ENCODE results near the gene CFHR2.
"Not testable (repeated sequence)": the region's sequence is repeated elsewhere in the genome, so short reads cannot be mapped to it uniquely, and the experiment has no call there.

CFHR2 gene

DNA sequence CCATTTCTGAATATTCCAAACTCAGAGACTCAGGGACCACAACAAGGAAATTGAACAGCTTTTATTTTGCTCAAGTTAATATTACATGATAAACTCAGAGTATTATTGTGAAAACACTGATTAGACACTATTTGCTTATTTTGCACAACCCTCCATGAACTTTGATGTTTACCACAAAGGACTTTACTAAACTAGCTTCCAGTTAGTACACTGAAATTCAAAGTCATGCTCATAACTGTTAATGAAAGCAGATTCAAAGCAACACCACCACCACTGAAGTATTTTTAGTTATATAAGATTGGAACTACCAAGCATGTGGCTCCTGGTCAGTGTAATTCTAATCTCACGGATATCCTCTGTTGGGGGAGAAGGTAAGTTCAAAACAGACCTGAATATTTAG is at the start of gene CFHR2:
Gene CFHR2, plus strand, starts transcription at position 171 of the 400 bp plus-strand sequence. Its CDS starts 143 bp downstream, at position 314.
- not testable (repeated sequence) for DNase-seq (ENCODE audit: low read depth in 2 of 2)

DNA sequence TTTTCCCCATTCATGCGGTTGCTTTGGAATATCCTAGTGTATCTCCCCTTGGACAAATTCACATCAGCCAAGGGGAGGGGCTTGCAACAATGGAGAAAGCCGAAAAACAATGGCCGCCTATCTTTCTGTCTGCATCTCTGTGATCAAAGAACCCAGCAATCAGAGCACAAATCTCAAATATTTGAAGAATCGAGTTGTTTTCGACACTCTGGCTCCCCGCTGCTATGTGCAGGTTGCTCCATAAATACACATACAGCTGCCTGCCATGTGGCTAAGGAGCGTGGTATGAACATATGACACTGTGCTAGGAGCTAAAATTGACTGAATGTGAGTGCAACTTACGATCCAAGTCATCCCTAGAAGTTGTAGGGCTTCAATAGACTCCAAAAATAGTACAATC is 47.2 kb upstream of the CFHR2 start:
- DNase-seq (ENCODE audit: low read depth in 2 of 2) = no peak

DNA sequence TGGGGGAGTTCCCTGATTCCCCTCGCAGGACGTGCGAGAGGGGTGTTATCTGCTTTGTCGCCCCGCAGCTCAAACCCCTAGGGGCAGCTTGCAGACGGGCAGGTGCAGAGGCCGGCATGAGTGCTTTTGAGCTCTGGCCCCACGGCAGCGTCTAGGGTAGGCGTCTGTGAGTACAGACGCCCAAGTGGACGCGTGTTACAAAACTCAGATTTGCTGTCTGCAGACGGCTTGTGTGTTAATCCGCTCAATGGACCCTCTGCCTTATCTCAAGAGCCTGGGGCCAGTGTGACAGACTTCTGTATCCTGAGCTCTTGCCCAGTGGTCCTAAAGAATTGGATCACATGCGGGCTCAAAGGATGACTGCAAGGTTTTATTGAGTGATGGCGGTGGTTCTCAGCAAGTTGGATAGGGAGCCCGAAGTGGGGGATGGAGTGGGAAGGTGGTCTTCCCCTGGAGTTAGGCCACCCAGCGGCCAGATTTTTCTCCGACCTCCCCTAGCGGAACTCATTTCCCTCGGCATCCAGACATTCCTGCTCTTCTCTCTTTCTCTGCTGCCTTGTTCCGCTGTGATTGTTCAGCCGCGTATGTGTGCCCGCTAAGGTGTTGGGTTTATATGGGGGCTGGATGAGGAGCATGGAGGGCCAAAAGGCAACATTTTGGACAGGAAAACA is 46.2 kb upstream of the CFHR2 start:
- no peak for DNase-seq (ENCODE audit: low read depth in 2 of 2)

DNA sequence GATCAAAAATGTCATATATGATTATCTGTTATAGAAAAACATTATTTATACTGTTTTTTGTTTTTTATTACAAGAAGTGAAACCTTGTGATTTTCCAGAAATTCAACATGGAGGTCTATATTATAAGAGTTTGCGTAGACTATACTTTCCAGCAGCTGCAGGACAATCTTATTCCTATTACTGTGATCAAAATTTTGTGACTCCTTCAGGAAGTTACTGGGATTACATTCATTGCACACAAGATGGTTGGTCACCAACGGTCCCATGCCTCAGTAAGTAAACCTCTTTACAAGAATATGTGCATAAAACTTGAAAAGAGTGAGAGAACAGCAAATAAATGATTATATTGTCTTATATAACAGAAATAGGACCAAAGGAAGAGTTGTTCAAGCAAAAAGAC is 41.2 kb upstream of the CFHR2 start:
- DNase-seq (ENCODE audit: low read depth in 2 of 2) = no peak

DNA sequence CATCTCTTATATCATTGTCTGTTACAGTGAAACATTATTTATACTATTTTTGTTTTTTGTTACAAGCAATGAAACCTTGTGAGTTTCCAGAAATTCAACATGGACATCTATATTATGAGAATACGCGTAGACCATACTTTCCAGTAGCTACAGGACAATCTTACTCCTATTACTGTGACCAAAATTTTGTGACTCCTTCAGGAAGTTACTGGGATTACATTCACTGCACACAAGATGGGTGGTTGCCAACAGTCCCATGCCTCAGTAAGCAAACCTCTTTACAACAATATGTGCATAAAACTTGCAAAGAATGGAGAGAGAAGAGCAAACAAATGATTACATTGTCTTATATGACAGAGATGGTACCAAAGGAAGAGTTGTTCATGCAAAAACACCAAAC is 33.3 kb upstream of the CFHR2 start:
- DNase-seq (ENCODE audit: low read depth in 2 of 2) = no peak

DNA sequence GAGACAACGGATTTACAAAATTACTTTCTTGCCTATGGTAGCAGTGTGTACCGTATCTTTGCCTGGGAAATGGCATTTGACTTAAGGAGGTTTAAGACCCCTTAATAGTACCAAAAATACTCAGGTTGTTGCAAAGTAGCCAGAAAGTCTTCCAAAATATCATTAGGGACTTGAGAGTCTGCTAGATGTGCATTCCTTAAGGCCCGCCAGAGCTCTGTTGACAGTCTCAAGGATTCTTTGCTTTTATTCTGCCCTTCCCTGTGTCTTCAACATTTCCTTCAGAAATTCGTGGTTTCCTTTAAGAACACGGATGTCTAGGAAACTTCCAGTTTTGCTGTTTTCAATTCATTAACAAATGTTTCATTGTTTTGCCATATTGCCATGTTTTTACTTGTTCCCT is 31.3 kb upstream of the CFHR2 start:
- not testable (repeated sequence) for DNase-seq (ENCODE audit: low read depth in 2 of 2)

DNA sequence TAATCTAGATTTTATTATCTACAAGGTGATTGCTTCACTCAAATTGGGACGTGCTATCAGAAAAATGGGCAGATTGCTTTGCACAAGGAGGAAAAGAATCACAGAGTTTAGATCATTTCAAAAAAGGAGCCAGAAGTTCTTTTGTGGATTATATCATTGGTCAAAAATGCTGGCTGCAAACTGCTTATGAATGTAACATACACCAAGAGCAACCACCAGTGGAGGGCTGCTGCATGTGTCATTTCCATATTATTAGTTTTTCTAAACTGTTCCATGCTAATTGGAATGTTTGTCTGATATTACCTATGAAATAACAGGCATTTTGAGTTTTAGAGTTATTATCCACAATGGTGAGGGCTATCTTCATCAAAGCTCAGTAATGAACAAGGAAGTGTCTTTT is 16.7 kb upstream of the CFHR2 start:
- DNase-seq (ENCODE audit: low read depth in 2 of 2) = not testable (repeated sequence)

DNA sequence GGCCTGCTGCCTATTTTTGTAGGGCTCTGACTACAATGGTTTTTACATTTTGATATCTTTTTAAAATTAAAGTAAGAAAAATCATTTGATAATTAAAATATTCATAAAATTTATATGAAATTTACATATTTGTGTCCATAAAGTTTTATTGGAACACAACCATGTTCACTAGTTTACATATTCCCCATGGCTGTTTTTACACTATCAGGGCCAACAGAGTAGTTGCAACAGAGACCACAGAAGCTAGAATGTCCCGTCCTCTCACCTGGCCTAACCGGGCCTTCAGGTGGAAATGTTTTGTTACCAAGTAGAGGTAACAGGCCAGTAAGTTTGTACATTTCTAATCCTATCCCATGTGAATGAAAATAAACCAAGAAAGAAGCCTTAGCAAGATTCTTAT is 10.7 kb upstream of the CFHR2 start:
- DNase-seq (ENCODE audit: low read depth in 2 of 2) = not testable (repeated sequence)

DNA sequence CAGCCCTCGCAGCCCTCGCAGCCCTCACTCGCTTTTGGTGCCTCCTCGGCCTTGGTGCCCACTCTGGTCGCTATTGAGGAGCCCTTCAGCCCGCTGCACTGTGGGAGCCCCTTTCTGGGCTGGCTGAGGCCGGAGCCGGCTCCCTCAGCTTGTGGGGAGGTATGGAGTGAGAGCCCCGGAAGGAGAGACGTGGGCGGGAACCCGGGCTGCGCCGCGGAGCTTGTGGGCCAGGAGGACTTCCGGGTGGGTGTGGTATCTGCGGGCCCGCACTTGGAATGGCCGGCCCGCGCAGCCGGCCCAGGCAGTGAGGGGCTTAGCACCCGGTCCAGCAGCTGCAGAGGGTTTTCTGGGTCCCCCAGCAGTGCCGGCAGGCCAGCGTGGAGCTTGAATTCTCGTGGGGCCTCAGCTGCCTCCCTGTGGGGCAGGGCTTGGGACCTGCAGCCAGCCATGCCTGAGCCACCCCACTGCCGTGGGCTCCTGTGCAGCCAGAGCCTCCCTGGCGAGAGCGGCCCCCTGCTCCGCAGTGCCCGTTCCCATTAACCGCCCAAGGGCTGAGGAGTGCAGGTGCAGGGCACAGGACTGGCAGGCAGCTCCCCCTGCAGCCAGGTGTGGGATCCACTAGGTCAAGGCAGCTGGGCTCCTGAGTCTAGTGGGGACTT is 9.9 kb upstream of the CFHR2 start:
- no peak for DNase-seq (ENCODE audit: low read depth in 2 of 2)

DNA sequence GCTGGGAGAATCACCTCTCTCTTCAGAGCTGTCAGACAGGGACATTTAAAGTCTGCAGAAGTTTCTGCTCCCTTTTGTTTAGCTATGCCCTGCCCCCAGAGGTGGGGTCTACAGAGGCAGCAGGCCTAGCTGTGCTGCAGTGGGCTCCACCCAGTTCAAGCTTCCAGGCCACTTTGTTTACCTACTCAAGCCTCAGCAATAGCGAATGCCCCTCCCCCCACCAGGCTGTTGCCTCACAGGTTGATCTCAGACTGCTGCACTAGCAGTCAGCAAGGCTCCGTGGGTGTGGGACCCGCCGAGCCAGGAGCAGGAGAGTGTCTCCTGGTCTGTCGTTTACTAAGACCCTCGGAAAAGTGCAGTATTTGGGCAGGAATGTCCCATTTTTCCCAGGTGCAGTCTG is 2.1 kb upstream of the CFHR2 start:
- not testable (repeated sequence) for DNase-seq (ENCODE audit: low read depth in 2 of 2)

DNA sequence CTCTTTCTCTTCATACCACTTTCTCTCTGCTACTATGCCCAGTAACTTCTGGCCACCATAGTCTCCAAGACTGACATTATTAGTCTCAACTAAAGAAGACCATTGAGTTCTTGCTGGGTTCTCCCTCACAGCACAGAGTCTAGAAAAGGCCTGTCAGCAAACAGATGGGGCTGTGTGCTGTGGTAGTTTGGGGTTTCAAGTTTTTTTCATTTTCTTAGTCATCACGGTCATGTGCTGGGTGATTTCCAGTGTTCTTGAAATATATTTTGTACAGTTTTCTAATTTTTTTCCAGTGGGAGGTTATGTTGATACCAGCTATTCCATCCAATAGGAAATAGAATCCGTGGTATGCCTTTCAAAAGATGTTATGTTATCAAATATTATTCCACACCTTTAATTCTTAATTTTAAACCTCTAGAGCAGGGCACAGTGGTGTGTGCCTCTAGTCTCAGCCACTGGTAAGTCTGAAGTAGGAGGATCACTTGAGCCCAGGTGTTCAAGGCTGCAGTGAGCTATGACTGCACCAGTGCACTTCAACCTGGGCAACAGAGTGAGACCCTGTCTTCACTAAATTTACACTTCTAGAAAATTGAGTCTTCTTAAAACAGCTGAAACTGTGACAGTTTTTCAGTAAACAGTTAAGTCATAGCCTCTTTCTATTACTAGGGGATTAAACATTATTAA is 8.3 kb downstream of the CFHR2 start:
- DNase-seq (ENCODE audit: low read depth in 2 of 2) = no peak

DNA sequence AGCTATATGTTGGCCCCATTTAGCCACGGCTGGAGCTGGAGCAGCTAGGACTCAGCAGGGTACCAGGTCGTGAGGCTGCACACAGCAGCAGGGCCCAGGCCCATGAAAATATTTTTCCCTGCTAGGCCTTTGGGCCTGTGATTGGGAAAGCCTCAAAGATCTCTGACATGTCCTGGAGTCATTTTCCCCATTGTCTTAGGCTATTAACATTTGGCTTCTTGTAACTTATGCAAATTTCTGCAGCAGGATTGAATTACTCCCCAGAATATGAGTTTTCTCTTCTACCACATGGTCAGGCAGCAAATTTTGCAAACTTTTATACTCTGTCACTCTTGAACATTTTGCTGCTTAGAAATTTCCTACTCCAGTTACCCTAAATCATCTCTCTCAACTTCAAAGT is 11.2 kb downstream of the CFHR2 start:
- DNase-seq (ENCODE audit: low read depth in 2 of 2) = no peak

DNA sequence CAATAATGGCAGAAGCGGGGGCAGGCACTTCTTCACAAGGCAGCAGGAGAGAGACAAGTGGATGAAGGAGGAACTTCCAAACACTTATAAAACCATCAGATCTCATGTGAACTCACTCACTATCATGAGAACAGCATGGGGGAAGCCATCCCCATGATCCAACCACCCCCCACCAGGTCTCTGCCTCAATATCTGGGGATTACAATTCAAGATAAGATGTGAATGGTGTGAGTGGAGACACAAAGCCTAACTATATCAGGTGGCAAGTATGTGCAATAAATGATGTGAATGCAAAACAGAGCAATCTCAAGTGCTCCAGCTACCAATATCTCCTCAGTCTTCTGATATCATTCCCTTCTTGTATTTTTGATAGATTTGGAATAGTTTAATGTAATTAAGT is 12.4 kb downstream of the CFHR2 start:
- no peak for DNase-seq (ENCODE audit: low read depth in 2 of 2)

DNA sequence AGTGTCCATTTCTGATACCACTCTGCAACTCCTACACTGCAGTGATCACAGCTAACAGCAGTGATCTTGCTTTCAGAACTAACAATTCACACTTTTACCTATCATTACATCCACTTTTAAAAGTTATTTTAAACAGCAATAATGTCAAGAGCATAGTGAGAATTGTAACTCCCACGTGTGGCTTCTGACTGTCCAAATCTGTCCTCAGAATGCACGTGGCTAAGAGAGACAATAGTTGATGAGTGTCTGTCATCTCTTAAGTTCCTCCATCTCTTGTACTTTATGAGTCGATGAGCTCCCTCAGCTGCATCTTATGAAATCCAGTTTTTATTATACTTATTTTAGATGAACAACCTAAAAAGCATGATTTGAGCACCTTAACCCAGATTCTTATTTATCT is 17.3 kb downstream of the CFHR2 start:
- no peak for DNase-seq (ENCODE audit: low read depth in 2 of 2)

DNA sequence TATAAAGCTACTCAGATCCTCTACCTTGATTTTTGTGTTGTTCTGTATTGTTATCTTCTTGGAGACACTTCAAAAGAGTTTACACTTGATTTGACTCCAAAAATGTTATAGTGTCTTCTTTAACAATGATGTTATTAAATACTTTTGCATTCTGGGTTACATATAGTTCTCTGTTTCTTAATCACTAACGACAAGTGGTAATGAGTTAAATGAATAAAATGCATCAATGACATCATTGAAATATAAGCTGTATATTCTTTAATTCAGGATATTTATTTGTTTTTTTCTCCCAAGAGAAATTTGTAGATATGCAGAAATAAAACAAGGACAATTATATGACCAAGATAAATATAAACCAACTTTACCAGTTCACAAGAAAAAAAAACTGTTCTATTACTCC is 26.6 kb downstream of the CFHR2 start:
- no peak for DNase-seq (ENCODE audit: low read depth in 2 of 2)

DNA sequence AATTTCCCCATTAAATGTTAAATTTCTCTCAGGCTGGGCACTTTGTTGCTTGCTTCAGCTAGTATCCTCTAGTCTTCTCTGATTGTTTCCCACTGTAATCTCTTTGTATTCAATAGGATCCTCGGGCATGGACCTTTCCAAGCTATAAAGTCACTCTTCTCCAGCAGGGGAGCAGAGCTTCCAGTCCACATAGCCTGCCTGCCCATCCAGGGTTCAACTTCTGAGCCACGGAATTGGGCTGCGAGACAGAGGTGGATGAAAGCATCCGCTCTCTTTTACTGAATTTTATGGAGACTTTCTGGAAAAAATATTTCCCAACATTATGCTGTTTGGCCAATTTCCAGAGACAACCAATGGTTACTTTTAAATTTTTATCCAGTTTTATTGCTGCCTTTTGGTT is 32.7 kb downstream of the CFHR2 start:
- DNase-seq (ENCODE audit: low read depth in 2 of 2) = no peak

DNA sequence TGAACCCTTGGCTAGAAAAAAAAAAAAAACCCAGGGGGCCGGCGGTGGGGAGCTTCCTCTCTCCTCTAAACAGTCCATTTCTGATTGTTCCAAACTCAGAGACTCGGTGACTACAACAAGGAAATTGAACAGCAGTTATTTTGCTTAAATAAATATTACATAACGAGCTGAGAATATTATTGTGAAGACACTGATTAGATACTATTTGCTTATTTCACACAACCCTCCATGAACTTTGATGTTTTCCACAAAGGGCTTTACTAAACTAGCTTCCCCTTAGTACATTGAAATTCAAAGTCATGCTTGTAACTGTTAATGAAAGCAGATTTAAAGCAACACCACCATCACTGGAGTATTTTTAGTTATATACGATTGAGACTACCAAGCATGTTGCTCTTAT is 33.7 kb downstream of the CFHR2 start, which contains the start of gene CFHR5:
Gene CFHR5, plus strand, starts transcription at position 279 of the 400 bp plus-strand sequence. Its CDS starts 109 bp downstream, at position 388.
- no peak for DNase-seq (ENCODE audit: low read depth in 2 of 2)

DNA sequence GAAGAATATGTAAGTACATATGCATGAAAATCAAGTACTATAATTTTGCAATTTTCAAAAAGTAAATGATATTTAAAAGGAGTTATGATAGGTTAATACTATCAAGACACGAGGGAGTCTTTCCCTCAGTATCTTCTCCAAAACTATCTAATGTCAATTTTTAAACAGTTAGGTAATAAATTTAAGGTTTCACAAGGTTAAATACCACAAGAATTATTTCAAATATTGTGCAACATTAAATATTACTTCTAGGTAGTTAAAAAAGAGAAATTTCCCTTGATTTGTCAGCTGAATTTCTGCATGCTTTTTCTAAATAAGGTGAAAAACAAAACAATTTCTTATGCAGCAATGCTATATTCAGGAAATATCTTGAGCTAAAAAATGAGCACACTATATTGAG is 37.3 kb downstream of the CFHR2 start:
- DNase-seq (ENCODE audit: low read depth in 2 of 2) = no peak

DNA sequence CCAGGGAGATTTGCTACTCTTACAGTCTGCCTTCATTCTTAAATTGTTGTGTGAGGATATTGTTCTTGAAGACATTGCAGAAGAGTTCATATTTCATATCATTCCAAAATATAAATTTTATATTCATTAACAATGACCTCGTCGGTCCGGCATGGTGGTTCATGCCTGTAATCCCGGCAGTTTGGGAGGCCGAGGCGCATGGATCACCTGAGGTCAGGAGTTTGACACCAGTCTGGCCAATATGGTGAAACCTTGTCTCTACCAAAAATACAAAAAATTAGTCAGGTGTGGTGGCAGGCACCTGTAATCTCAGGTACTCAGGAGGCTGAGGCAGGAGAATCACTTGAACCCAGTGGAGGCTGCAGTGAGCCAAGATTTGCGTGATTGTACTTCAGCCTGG is 38.7 kb downstream of the CFHR2 start:
- not testable (repeated sequence) for DNase-seq (ENCODE audit: low read depth in 2 of 2)

DNA sequence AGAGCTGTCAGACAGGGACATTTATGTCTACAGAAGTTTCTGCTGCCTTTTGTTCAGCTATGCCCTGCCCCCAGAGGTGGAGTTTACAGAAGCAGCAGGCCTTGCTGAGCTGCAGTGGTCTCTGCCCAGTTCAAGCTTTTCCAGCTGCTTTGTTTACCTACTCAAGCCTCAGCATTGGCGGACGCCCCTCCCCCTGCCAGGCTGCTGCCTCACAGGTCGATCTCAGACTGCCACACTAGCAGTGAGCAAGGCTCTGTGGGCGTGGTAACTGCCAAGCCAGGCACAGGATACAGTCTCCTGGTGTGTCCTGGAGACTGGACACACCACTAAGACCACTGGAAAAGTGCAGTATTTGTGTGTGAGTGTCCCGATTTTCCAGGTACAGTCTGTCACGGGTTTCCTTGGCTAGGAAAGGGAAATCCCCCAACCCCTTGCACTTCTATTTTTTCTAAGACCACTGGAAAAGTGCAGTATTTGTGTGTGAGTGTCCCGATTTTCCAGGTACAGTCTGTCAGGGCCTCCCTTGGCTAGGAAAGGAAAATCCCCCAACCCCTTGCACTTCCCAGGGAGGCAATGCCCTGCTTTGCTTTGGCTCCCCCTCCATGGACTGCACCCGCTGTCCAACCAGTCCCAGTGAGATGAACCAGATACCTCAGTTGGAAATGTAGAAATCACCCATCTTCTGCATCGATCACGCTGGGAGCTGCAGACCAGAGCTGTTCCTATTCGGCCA is 48.5 kb downstream of the CFHR2 start:
- not testable (repeated sequence) for DNase-seq (ENCODE audit: low read depth in 2 of 2)

DNA sequence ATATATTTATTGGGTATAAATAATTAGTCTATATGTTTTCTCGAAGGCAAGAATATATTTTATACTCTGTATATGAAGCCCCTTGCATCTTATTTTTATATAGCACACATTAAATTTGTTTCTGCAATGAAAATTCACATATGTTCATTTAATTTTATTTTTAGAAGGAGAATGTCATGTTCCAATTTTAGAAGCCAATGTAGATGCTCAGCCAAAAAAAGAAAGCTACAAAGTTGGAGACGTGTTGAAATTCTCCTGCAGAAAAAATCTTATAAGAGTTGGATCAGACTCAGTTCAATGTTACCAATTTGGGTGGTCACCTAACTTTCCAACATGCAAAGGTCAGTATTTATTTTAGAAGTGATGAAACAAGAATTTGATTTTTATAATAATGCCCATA is 50.4 kb downstream of the CFHR2 start:
- no peak for DNase-seq (ENCODE audit: low read depth in 2 of 2)

DNA sequence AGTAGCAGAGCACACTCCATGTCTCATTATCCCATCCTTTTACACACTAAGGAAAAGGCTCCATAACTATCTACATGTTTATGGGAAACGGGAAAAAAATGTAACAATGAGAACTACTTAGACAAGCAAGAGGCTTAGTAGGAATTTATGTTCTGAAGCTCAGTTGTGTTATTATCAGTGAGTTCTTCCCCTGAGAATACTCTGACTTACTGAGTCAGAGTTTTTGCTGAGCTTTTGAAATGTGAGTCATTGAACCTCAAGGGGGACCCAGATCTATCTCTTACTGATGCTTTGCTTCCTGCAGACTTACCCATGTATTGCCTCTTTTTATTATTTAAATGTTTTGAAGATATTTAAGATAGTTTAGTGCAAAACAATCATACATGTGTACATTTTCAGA is 53.9 kb downstream of the CFHR2 start:
- no peak for DNase-seq (ENCODE audit: low read depth in 2 of 2)

All from stimulated activated CD8-positive, alpha-beta memory T cell treated with anti-CD3 and anti-CD28 coated beads, Interleukin-7, amount 100 ng/mL, for 4 hours (primary cell).